H1 (cell line): Measurements from ENCODE around the gene SLC51B. TPM values are rescaled to one million over a fixed set of nuclear protein-coding genes. Genes with fewer than 3 reads are reported as not detected.

Experiments
- CTCF ChIA-PET: fragments of 300-600 bp; sonication (Branson Sonifier 250); formaldehyde crosslinking; loops from one replicate; lab custom pipeline; 2021; ENCODE audit not compliant: partially characterized antibody; lab: Charles Lee
- POLR2A ChIA-PET: fragments of 300-600 bp; sonication (Branson Sonifier 250); formaldehyde crosslinking; loops from one replicate; lab custom pipeline; 2021; ENCODE audit warnings: inconsistent platforms; ENCODE audit not compliant: partially characterized antibody; lab: Charles Lee
- DNase-seq, 2 experiments: peaks; one replicate each; pipeline versions ENCODE4 v3.0.0 to v3.0.0-alpha.2; 2010 to 2022; ENCODE audit warnings: low spot score in 2 of 2, low read depth in 1 of 2, mixed read lengths in 1 of 2
- FAIRE-seq: peaks from 2 replicates; lab custom pipeline; 2011; peaks lifted over from hg19 to GRCh38; lab: Jason Lieb, UNC
- H2AFZ ChIP-seq: 2 replicates; pipeline ENCODE4 v1.8.1; 2012; ENCODE audit warnings: low read length, inconsistent platforms
- H2AK5ac ChIP-seq: 2 replicates; pipeline ENCODE4 v1.6.1; 2013; ENCODE audit warnings: low read depth, low read length
- H2BK120ac ChIP-seq: replicated peaks from 2 replicates; pipeline ENCODE3; 2013; ENCODE audit warnings: low read depth, low read length, inconsistent platforms
- H2BK12ac ChIP-seq: 2 replicates; pipeline ENCODE4 v1.6.1; 2013; ENCODE audit warnings: low read depth, low read length
- H2BK15ac ChIP-seq: 2 replicates; pipeline ENCODE4 v1.6.1; 2013; ENCODE audit warnings: low read length
- H2BK20ac ChIP-seq: 2 replicates; pipeline ENCODE4 v1.6.1; 2013; ENCODE audit warnings: low read length
- H2BK5ac ChIP-seq: 2 replicates; pipeline ENCODE4 v1.6.1; 2013; ENCODE audit warnings: low read depth, low read length
- H3K14ac ChIP-seq: 2 replicates; pipeline ENCODE4 v1.6.1; 2013; ENCODE audit warnings: inconsistent platforms; ENCODE audit not compliant: insufficient read length
- H3K18ac ChIP-seq: 2 replicates; pipeline ENCODE4 v1.6.1; 2013; ENCODE audit warnings: low read length; ENCODE audit errors: extremely low read depth
- H3K23ac ChIP-seq: 2 replicates; pipeline ENCODE4 v1.6.1; 2013; ENCODE audit warnings: inconsistent platforms; ENCODE audit not compliant: insufficient read length
- H3K23me2 ChIP-seq: 2 replicates; pipeline ENCODE4 v1.6.1; 2013; ENCODE audit warnings: low read depth, low read length
- H3K27ac ChIP-seq: 2 replicates; pipeline ENCODE4 v1.6.1; 2011; ENCODE audit warnings: low read depth, low read length, inconsistent platforms
- H3K27me3 ChIP-seq, 4 experiments: replicated peaks in 1 of 4; 1 replicate in 1 of 4; 2 replicates in 3 of 4; pipeline versions ENCODE4 v1.6.1 to v1.8.1; 2011 to 2013; ENCODE audit warnings: low read length in 3 of 4, mild to moderate bottlenecking in 3 of 4, inconsistent platforms in 2 of 4, mixed read lengths in 2 of 4, moderate library complexity in 1 of 4; ENCODE audit not compliant: control insufficient read depth in 3 of 4, insufficient read depth in 3 of 4; ENCODE audit errors: extremely low read depth in 1 of 4
- H3K36me3 ChIP-seq, 4 experiments: 2 replicates each; pipeline versions ENCODE4 v1.6.1 to v1.8.1; 2011 to 2013; ENCODE audit warnings: mild to moderate bottlenecking in 4 of 4, low read length in 3 of 4, moderate library complexity in 2 of 4, control low read depth in 1 of 4, inconsistent platforms in 1 of 4; ENCODE audit not compliant: insufficient read depth in 4 of 4, control insufficient read depth in 2 of 4
- H3K4ac ChIP-seq: replicated peaks from 2 replicates; pipeline ENCODE3; 2013; ENCODE audit warnings: low read length, low read depth, mixed read lengths, inconsistent platforms; ENCODE audit not compliant: insufficient read length
- H3K4me1 ChIP-seq, 4 experiments: replicated peaks in 1 of 4; 1 replicate in 1 of 4; 2 replicates in 3 of 4; pipeline versions ENCODE4 v1.6.1 to v1.8.1; 2011 to 2013; ENCODE audit warnings: low read length in 3 of 4, inconsistent platforms in 2 of 4, mixed read lengths in 1 of 4; ENCODE audit not compliant: insufficient read depth in 4 of 4, control insufficient read depth in 3 of 4
- H3K4me2 ChIP-seq, 2 experiments: 2 replicates each; pipeline versions ENCODE4 v1.6.1 to v1.8.1; 2011 to 2013; ENCODE audit warnings: low read depth in 2 of 2, low read length in 2 of 2, control low read depth in 1 of 2, inconsistent platforms in 1 of 2, mild to moderate bottlenecking in 1 of 2; ENCODE audit not compliant: insufficient read depth in 1 of 2
- H3K4me3 ChIP-seq, 4 experiments: fragments of 200-600, 300-600 bp in 1 of 4; sonication (generic), shearing (Covaris generic), sonication (Bioruptor Twin) in 1 of 4; 2 replicates each; pipeline versions ENCODE4 v1.5.1 to v1.8.1; 2011 to 2016; ENCODE audit warnings: low read length in 4 of 4, low read depth in 3 of 4, control low read depth in 2 of 4, inconsistent platforms in 2 of 4, mild to moderate bottlenecking in 2 of 4, mixed read lengths in 1 of 4, moderate library complexity in 1 of 4; ENCODE audit not compliant: insufficient read depth in 2 of 4; ENCODE audit errors: extremely low read depth in 1 of 4
- H3K56ac ChIP-seq: replicated peaks from 2 replicates; pipeline ENCODE3; 2013; ENCODE audit warnings: low read depth, mild to moderate bottlenecking, mixed read lengths, low read length, inconsistent platforms; ENCODE audit not compliant: insufficient read length
- H3K79me1 ChIP-seq: 2 replicates; pipeline ENCODE4 v1.6.1; 2013; ENCODE audit warnings: low read depth, low read length, control low read depth
- H3K79me2 ChIP-seq, 2 experiments: 2 replicates each; pipeline versions ENCODE4 v1.6.1 to v1.8.1; 2012 to 2013; ENCODE audit warnings: low read length in 2 of 2, mild to moderate bottlenecking in 2 of 2, inconsistent platforms in 1 of 2; ENCODE audit not compliant: insufficient read depth in 2 of 2, control insufficient read depth in 1 of 2
- H3K9ac ChIP-seq, 4 experiments: replicated peaks in 1 of 4; 1 replicate in 1 of 4; 2 replicates in 3 of 4; pipeline versions ENCODE4 v1.6.1 to v1.8.1; 2011 to 2013; ENCODE audit warnings: low read depth in 3 of 4, low read length in 3 of 4, control low read depth in 2 of 4, mild to moderate bottlenecking in 2 of 4, moderate library complexity in 2 of 4, inconsistent platforms in 1 of 4; ENCODE audit errors: extremely low read depth in 1 of 4
- H3K9me3 ChIP-seq, 2 experiments: 2 replicates each; pipeline versions ENCODE4 v1.6.1 to v1.8.1; 2012 to 2013; ENCODE audit warnings: mild to moderate bottlenecking in 2 of 2, moderate library complexity in 2 of 2, control low read depth in 1 of 2, inconsistent platforms in 1 of 2, low read depth in 1 of 2, low read length in 1 of 2, mixed read lengths in 1 of 2; ENCODE audit not compliant: insufficient read depth in 2 of 2
- H4K20me1 ChIP-seq, 2 experiments: replicated peaks in 1 of 2; 2 replicates each; pipeline versions ENCODE3 to v1.8.1; 2011 to 2013; ENCODE audit warnings: inconsistent platforms in 2 of 2, low read length in 2 of 2, mild to moderate bottlenecking in 1 of 2; ENCODE audit not compliant: insufficient read depth in 2 of 2, control insufficient read depth in 1 of 2
- H4K5ac ChIP-seq: 2 replicates; pipeline ENCODE4 v1.6.1; 2013; ENCODE audit warnings: low read length, low read depth, mixed read lengths, inconsistent platforms; ENCODE audit not compliant: insufficient read length
- H4K8ac ChIP-seq: 2 replicates; pipeline ENCODE4 v1.8.0; 2013; ENCODE audit warnings: mild to moderate bottlenecking, moderate library complexity, low read length, inconsistent platforms; ENCODE audit not compliant: insufficient read depth; ENCODE audit errors: extremely low read depth
- H4K91ac ChIP-seq: replicated peaks from 2 replicates; pipeline ENCODE3; 2013; ENCODE audit warnings: low read length, mixed read lengths, inconsistent platforms; ENCODE audit not compliant: insufficient read length
- BACH1 ChIP-seq: IDR thresholded peaks from 2 replicates; pipeline ENCODE4 v1.6.1; 2012; ENCODE audit warnings: low read length, improper control_type of control experiment
- CTBP2 ChIP-seq: IDR thresholded peaks from 2 replicates; pipeline ENCODE4 v1.7.0; 2011; ENCODE audit warnings: borderline replicate concordance, mild to moderate bottlenecking, moderate library complexity, mixed read lengths, low read length; ENCODE audit not compliant: insufficient read depth, insufficient read length
- CTCF ChIP-seq, 3 experiments: IDR thresholded peaks; 1 replicate in 2 of 3; 2 replicates in 1 of 3; pipeline versions ENCODE4 v1.5.1 to v1.6.1; 2011; ENCODE audit warnings: low read length in 3 of 3, mild to moderate bottlenecking in 3 of 3, inconsistent platforms in 2 of 3, low read depth in 1 of 3, moderate library complexity in 1 of 3; ENCODE audit not compliant: insufficient read depth in 1 of 3; ENCODE audit errors: control extremely low read depth in 1 of 3
- GABPA ChIP-seq: IDR thresholded peaks from 2 replicates; pipeline ENCODE4 v1.6.1; 2011; ENCODE audit warnings: mild to moderate bottlenecking, low read length, moderate library complexity, borderline replicate concordance; ENCODE audit not compliant: insufficient read depth
- JUND ChIP-seq: IDR thresholded peaks from 2 replicates; pipeline ENCODE4 v1.6.1; 2011; ENCODE audit warnings: mild to moderate bottlenecking, improper control_type of control experiment, low read length
- RAD21 ChIP-seq, 2 experiments: IDR thresholded peaks in 1 of 2; conservative IDR thresholded peaks in 1 of 2; 2 replicates each; pipeline ENCODE4 v1.6.1; 2011; ENCODE audit warnings: low read depth in 2 of 2, low read length in 2 of 2, improper control_type of control experiment in 1 of 2, inconsistent platforms in 1 of 2, mild to moderate bottlenecking in 1 of 2, moderate library complexity in 1 of 2
- RNF2 ChIP-seq: fragments of 200-900, 300-1000 bp; sonication (generic); IDR thresholded peaks from 2 replicates; pipeline ENCODE4 v1.7.1; 2016; ENCODE audit warnings: borderline replicate concordance, low read depth, mild to moderate bottlenecking, antibody characterized with exemption, low read length; ENCODE audit not compliant: poor library complexity, severe bottlenecking; ENCODE audit errors: missing control alignments
- SIX5 ChIP-seq: IDR thresholded peaks from 2 replicates; pipeline ENCODE4 v1.6.1; 2011; ENCODE audit warnings: mild to moderate bottlenecking, low read depth, low read length
- TCF12 ChIP-seq: IDR thresholded peaks from 2 replicates; pipeline ENCODE4 v1.6.1; 2011; ENCODE audit warnings: low read depth, mild to moderate bottlenecking, low read length
- WGBS, 2 experiments: shearing (Covaris generic) in 1 of 2; methylation state at CpG; one replicate each; pipeline versions ENCODE4 v1.1.6 to v1.1.7; 2013 to 2015; ENCODE audit warnings: low lambda C conversion rate in 2 of 2, mixed read lengths in 2 of 2, inconsistent platforms in 1 of 2, low coverage in 1 of 2, missing lambda C conversion rate in 1 of 2; ENCODE audit not compliant: insufficient replicate concordance in 2 of 2, insufficient coverage in 1 of 2, insufficient read length in 1 of 2; ENCODE audit errors: extremely low coverage in 1 of 2, missing lambda C conversion rate in 1 of 2; 5-methylcytosine and 5-hydroxymethylcytosine counted together
- polyA plus RNA-seq, 7 experiments: library from polyadenylated mRNA; depleted of rRNA in 3 of 7; stranded (reverse) in 5 of 7; unstranded in 2 of 7; fragments of >200 nt in 5 of 7; fragments of 200-250 nt in 2 of 7; gene quantifications; 1 replicate in 5 of 7; 2 replicates in 1 of 7; 4 replicates in 1 of 7; pipeline versions ENCODE4 v1.2.1 to v1.2.3, GENCODE V29; 2011 to 2013; ENCODE audit warnings: missing spikeins in 2 of 7, mixed read lengths in 2 of 7
- total RNA-seq: library from RNA; stranded (reverse); fragmentation: NEBNext Ultra II Directional; extraction: Animal tissue kit (Norgen Biotek cat#: 25700); gene quantifications from 2 replicates; pipeline ENCODE4 v1.2.1, GENCODE V29; 2021

The SLC51B gene
- total and polyA plus RNA-seq, 2 of the 8 experiments (the other 6 are each of a cell fraction or from before 2014, with no cell fraction given), result not detected

GRCh38 chr15:65086680-65087111, 41.5 kb downstream of the SLC51B start:
- FAIRE-seq, result no peak
- no peak overlapping the region for H3K4ac ChIP-seq
- TF ChIP-seq RNF2 (no peak), SIX5 (no peak), GABPA (no peak), BACH1 (no peak), CTCF (IDR thresholded peaks at IDR 0.05; ENCODE audit: control extremely low read depth in 1 of 3, insufficient read depth in 1 of 3, low read depth in 1 of 3, low read length in 3 of 3) (peak in 1 of 3 experiments; percentile 33; a peak in 1 of 4 replicates), JUND (no peak), CTBP2 (no peak), RAD21 (IDR thresholded peaks at IDR 0.05 in 1 of 2, conservative IDR thresholded peaks at IDR 0.05 in 1 of 2; ENCODE audit: low read depth in 2 of 2, low read length in 2 of 2) (no peak), TCF12 (no peak)
- TF ChIP-seq, all 59 proteins: peak for 1
- Histone ChIP-seq H3K36me3 (no peaks in the 10 kb centered on the region), H4K91ac (no peak overlapping the region), H2AK5ac (no peak overlapping the region), H4K8ac (no peak overlapping the region; the same call in 1 of the 2 replicates), H4K20me1 (no peaks in the 10 kb centered on the region), H3K4me1 (peaks cover 15 to 32% (median 23%) of the 10 kb centered on the region in 4 experiments), H4K5ac (no peak overlapping the region), H3K27ac (no peak overlapping the region), H3K23ac (no peak overlapping the region), H2BK120ac (no peak overlapping the region), H3K14ac (no peak overlapping the region), H3K4me3 (no peak overlapping the region), H3K9ac (no peak overlapping the region), H3K4me2 (no peak overlapping the region), H3K79me2 (no peaks in the 10 kb centered on the region), H2BK5ac (no peak overlapping the region), H2BK15ac (peak overlapping the region; percentile 48; the same call in 1 of the 2 replicates), H3K9me3 (no peaks in the 10 kb centered on the region), H3K23me2 (no peaks in the 10 kb centered on the region; the same call in 1 of the 2 replicates), H3K79me1 (no peaks in the 10 kb centered on the region), H3K56ac (no peak overlapping the region), H2AFZ (no peak overlapping the region), H3K18ac (no peak overlapping the region), H2BK12ac (no peak overlapping the region; the same call in 1 of the 2 replicates), H3K27me3 (peaks cover 0 to 5% (median 1%) of the 10 kb centered on the region in 4 experiments; a peak in 5 of 7 replicates), H2BK20ac (no peak overlapping the region)
- CTCF ChIA-PET, result interaction anchor here (0.6 to 32.9 kb wide), 19 partner anchors 9 to 323 kb away, joined by 3 to 1213 read pairs (median 4); partner anchors contain the start of genes KBTBD13, RASL12 and SLC51B
- WGBS, 2 experiments, result 78% methylated on average over 6 of the region's 6 CpGs; no CpG with 5 or more reads in 1 of the 2 experiments
- no peak for DNase-seq
- POLR2A ChIA-PET, result interaction anchor here (1.6 to 14.5 kb wide), 5 partner anchors 8 to 30 kb away, joined by 5 to 93 read pairs (median 10); partner anchors contain the start of genes KBTBD13 and RASL12
